IMR-90 (cell line): Measurements from ENCODE around the gene SSBP2.

Source experiments
- CTCF ChIP-seq: conservative IDR thresholded peaks from 2 replicates; pipeline ENCODE4 v1.5.1; 2012; ENCODE audit warnings: mild to moderate bottlenecking, low read depth, low read length, improper control_type of control experiment
- ELK1 ChIP-seq: fragments of 150-350 bp; IDR thresholded peaks from 2 replicates; pipeline ENCODE4 v1.6.1; 2016; ENCODE audit warnings: low read depth, mild to moderate bottlenecking, low read length, moderate library complexity, borderline replicate concordance
- MXI1 ChIP-seq: IDR thresholded peaks from 2 replicates; pipeline ENCODE4 v1.6.1; 2012; ENCODE audit warnings: low read depth, mild to moderate bottlenecking, low read length, moderate library complexity, borderline replicate concordance
- POLR2A ChIP-seq: IDR thresholded peaks from 2 replicates; pipeline ENCODE4 v1.6.1; 2012; ENCODE audit warnings: mild to moderate bottlenecking, low read depth, low read length
- RAD21 ChIP-seq: IDR thresholded peaks from 2 replicates; pipeline ENCODE4 v1.6.1; 2012; ENCODE audit warnings: low read length, improper control_type of control experiment
- SMC3 ChIP-seq: fragments of 150-350 bp; IDR thresholded peaks from 2 replicates; pipeline ENCODE4 v1.6.1; 2016; ENCODE audit warnings: low read depth, mild to moderate bottlenecking, antibody characterized with exemption, low read length, moderate library complexity

GRCh38 chr5:81755320-81755719, 4.4 kb upstream of the SSBP2 start:
- TF ChIP-seq POLR2A (no peak), RAD21 (peak; percentile 15; the same call in 1 of the 2 replicates), CTCF (no peak), ELK1 (no peak), MXI1 (no peak), SMC3 (no peak)
